Measurements from ENCODE around the gene PIGQ. TPM values are rescaled to one million over a fixed set of nuclear protein-coding genes. Genes with fewer than 3 reads are reported as not detected.

The PIGQ gene
- total and polyA plus RNA-seq, 2 of the 8 experiments (the other 6 are each of a cell fraction or from before 2014, with no cell fraction given) = 36.0 to 49.2 TPM

- no peaks in the 10 kb centered on the region for H3K36me3 ChIP-seq (ENCODE audit: control insufficient read depth in 2 of 4, insufficient read depth in 4 of 4, low read length in 3 of 4)
- peak overlapping the region; percentile 74 to 81 (median 78) for H3K4me3 ChIP-seq (ENCODE audit: extremely low read depth in 1 of 4, insufficient read depth in 2 of 4, low read depth in 3 of 4, low read length in 4 of 4)
- H2AFZ ChIP-seq (ENCODE audit: low read length) = no peak overlapping the region
- peaks cover 9% of the 10 kb centered on the region for H3K23me2 ChIP-seq (ENCODE audit: low read depth, low read length)
- no peak overlapping the region for H2BK5ac ChIP-seq (ENCODE audit: low read depth, low read length)
- CTCF ChIA-PET (ENCODE audit: partially characterized antibody) = interaction anchor here (0.8 to 1.9 kb wide), 4 partner anchors 14 to 28 kb away, joined by 3 to 6 read pairs (median 4); no protein-coding TSS in a partner anchor
- H3K27me3 ChIP-seq (replicated peaks in 1 of 4; ENCODE audit: control insufficient read depth in 3 of 4, extremely low read depth in 1 of 4, insufficient read depth in 3 of 4, low read length in 3 of 4) = peaks cover 0 to 44% (median 30%) of the 10 kb centered on the region in 4 experiments; a peak in 5 of 7 replicates
- DNase-seq (ENCODE audit: low read depth in 1 of 2, low spot score in 2 of 2) = no peak
- H3K4me1 ChIP-seq (replicated peaks in 1 of 4; ENCODE audit: control insufficient read depth in 3 of 4, insufficient read depth in 4 of 4, low read length in 3 of 4) = peaks cover 0 to 17% (median 7%) of the 10 kb centered on the region in 4 experiments; a peak in 4 of 7 replicates
- no peak overlapping the region for H3K4ac ChIP-seq (replicated peaks; ENCODE audit: insufficient read length, low read depth, low read length)
- H2BK12ac ChIP-seq (ENCODE audit: low read depth, low read length) = no peak overlapping the region
- WGBS, 2 experiments (ENCODE audit: extremely low coverage in 1 of 2, insufficient coverage in 1 of 2, insufficient read length in 1 of 2, insufficient replicate concordance in 2 of 2, low coverage in 1 of 2, low lambda C conversion rate in 2 of 2, missing lambda C conversion rate in 1 of 2) = 5% methylated on average over 51 of the region's 71 CpGs; no CpG with 5 or more reads in 1 of the 2 experiments
- H3K56ac ChIP-seq (replicated peaks; ENCODE audit: insufficient read length, low read depth, low read length) = no peak overlapping the region
- H3K14ac ChIP-seq (ENCODE audit: insufficient read length) = no peak overlapping the region
- H2BK20ac ChIP-seq (ENCODE audit: low read length) = no peak overlapping the region
- no peak for FAIRE-seq
- no peak overlapping the region for H3K23ac ChIP-seq (ENCODE audit: insufficient read length)
- no peak overlapping the region for H3K27ac ChIP-seq (ENCODE audit: low read depth, low read length)
- H2AK5ac ChIP-seq (ENCODE audit: low read depth, low read length) = no peak overlapping the region
- H3K79me2 ChIP-seq (ENCODE audit: control insufficient read depth in 1 of 2, insufficient read depth in 2 of 2, low read length in 2 of 2) = peaks cover 0 to 20% of the 10 kb centered on the region in 2 experiments; a peak in 2 of 4 replicates
- H3K4me2 ChIP-seq (ENCODE audit: insufficient read depth in 1 of 2, low read depth in 2 of 2, low read length in 2 of 2) = peak overlapping the region; percentile 81 to 96
- H4K91ac ChIP-seq (replicated peaks; ENCODE audit: insufficient read length, low read length) = peak overlapping the region; percentile 85
- no peak overlapping the region for H4K5ac ChIP-seq (ENCODE audit: insufficient read length, low read depth, low read length)
- peak overlapping the region; percentile 40 to 69 (median 59); a peak in 5 of 7 replicates for H3K9ac ChIP-seq (replicated peaks in 1 of 4; ENCODE audit: extremely low read depth in 1 of 4, low read depth in 3 of 4, low read length in 3 of 4)
- POLR2A ChIA-PET (ENCODE audit: partially characterized antibody) = interaction anchor here (0.7 to 1.3 kb wide), 8 partner anchors 10 to 1873 kb away, joined by 3 to 5 read pairs (median 4); partner anchors contain the start of genes MCRIP2, METTL26 and WFIKKN1
- no peak overlapping the region; the same call in 1 of the 2 replicates for H4K8ac ChIP-seq (ENCODE audit: extremely low read depth, insufficient read depth, low read length)
- no peak overlapping the region for H2BK120ac ChIP-seq (replicated peaks; ENCODE audit: low read depth, low read length)
- peak overlapping the region; percentile 48; the same call in 1 of the 2 replicates for H3K18ac ChIP-seq (ENCODE audit: extremely low read depth, low read length)
- peaks cover 20 to 45% of the 10 kb centered on the region in 2 experiments for H4K20me1 ChIP-seq (replicated peaks in 1 of 2; ENCODE audit: control insufficient read depth in 1 of 2, insufficient read depth in 2 of 2, low read length in 2 of 2)
- H2BK15ac ChIP-seq (ENCODE audit: low read length) = no peak overlapping the region
- H3K9me3 ChIP-seq (ENCODE audit: insufficient read depth in 2 of 2, low read depth in 1 of 2, low read length in 1 of 2) = no peaks in the 10 kb centered on the region
- H3K79me1 ChIP-seq (ENCODE audit: low read depth, low read length) = peaks cover 8% of the 10 kb centered on the region; the same call in 1 of the 2 replicates
- TF ChIP-seq KDM4A (IDR thresholded peaks at IDR 0.05; ENCODE audit: low read depth, low read length, severe bottlenecking) (peak; percentile 74), PHF8 (conservative IDR thresholded peaks at IDR 0.05; ENCODE audit: low read depth, low read length) (peak; percentile 33; the same call in 1 of the 2 replicates), HDAC2 (IDR thresholded peaks at IDR 0.05; ENCODE audit: borderline replicate concordance in 1 of 2, low read depth in 2 of 2, low read length in 2 of 2) (peak in 1 of 2 experiments; percentile 28; a peak in 1 of 4 replicates), RBBP5 (IDR thresholded peaks at IDR 0.05; ENCODE audit: borderline replicate concordance, low read depth, low read length) (no peak), EZH2 (IDR thresholded peaks at IDR 0.05; ENCODE audit: low read depth, low read length, severe bottlenecking) (no peak), CBX8 (IDR thresholded peaks at IDR 0.05; ENCODE audit: borderline replicate concordance, low read depth, low read length) (no peak), RFX5 (IDR thresholded peaks at IDR 0.05; ENCODE audit: borderline replicate concordance, low read depth, low read length) (no peak), TBP (IDR thresholded peaks at IDR 0.05; ENCODE audit: low read depth, low read length) (no peak), JUND (IDR thresholded peaks at IDR 0.05; ENCODE audit: low read length) (no peak)
Measured at GRCh38 chr16:590188-590814, 20.5 kb downstream of the PIGQ start.

All from H1 (cell line).